Activated naive CD4-positive, alpha-beta T cell treated with anti-CD3 and anti-CD28 coated beads, Interleukin-2, amount 50 U/mL, for 16 hours (primary cell): ENCODE results near the gene EHMT1.

Source experiments
- DNase-seq: peaks from one replicate; pipeline ENCODE4 v3.0.0-alpha.2; 2020

The EHMT1 gene

GRCh38 chr9:137815256-137816255, 196.8 kb downstream of the EHMT1 start:
- DNase-seq, result no peak

- DNase-seq, result no peak
These were observed 197.9 kb downstream of the EHMT1 start for GRCh38 chr9:137816531-137817235.

GRCh38 chr9:137817236-137818200, 198.7 kb downstream of the EHMT1 start:
- DNase-seq, result no peak

GRCh38 chr9:137818286-137818685, 199.5 kb downstream of the EHMT1 start:
- no peak for DNase-seq

GRCh38 chr9:137820161-137820855, 201.5 kb downstream of the EHMT1 start:
- DNase-seq, result no peak

GRCh38 chr9:137823986-137824771, 205.4 kb downstream of the EHMT1 start:
- DNase-seq, result no peak

- DNase-seq, result no peak
These were observed 206.7 kb downstream of the EHMT1 start for GRCh38 chr9:137825324-137825989.

GRCh38 chr9:137827908-137828526, 209.2 kb downstream of the EHMT1 start:
- no peak for DNase-seq

- no peak for DNase-seq
These were observed 209.9 kb downstream of the EHMT1 start for GRCh38 chr9:137828527-137829259.

GRCh38 chr9:137829260-137829996, 210.6 kb downstream of the EHMT1 start:
- DNase-seq, result no peak

- DNase-seq, result no peak
These were observed 213.4 kb downstream of the EHMT1 start for GRCh38 chr9:137832191-137832700.

- DNase-seq, result no peak
These were observed 214.2 kb downstream of the EHMT1 start for GRCh38 chr9:137832830-137833590.

- DNase-seq, result no peak
These were observed 215.2 kb downstream of the EHMT1 start for GRCh38 chr9:137833721-137834613.

- DNase-seq, result no peak
These were observed 216.2 kb downstream of the EHMT1 start for GRCh38 chr9:137834846-137835546.

- DNase-seq, result no peak
These were observed 217.5 kb downstream of the EHMT1 start for GRCh38 chr9:137836151-137836830.
